ENCODE data around the gene FAM83G. TPM values are rescaled to one million over a fixed set of nuclear protein-coding genes. Genes with fewer than 3 reads are reported as not detected.

Gene FAM83G
- total and polyA plus RNA-seq, 2 donors (not counting 1 experiment from before 2014, with no cell fraction given), result 2.4 to 6.3 TPM

GRCh38 chr17:18951941-18952842, 52.4 kb downstream of the FAM83G start, which contains the start of gene SLC5A10:
SLC5A10 (plus strand) TSS chr17:18952165; CDS start chr17:18952206, 41 bp downstream.
- H3K27me3 ChIP-seq (ENCODE audit: control insufficient read depth, insufficient read depth, low read length), result peaks cover 20% of the 10 kb centered on the region
- no peak within 1 kb of the TSS for H2AFZ ChIP-seq (ENCODE audit: low read length)
- H3K79me2 ChIP-seq (ENCODE audit: control insufficient read depth, insufficient read depth, low read length), result no peaks in the 10 kb centered on the region
- H3K4me1 ChIP-seq (ENCODE audit: control insufficient read depth, extremely low read depth, insufficient read depth, low read length), result no peaks in the 10 kb centered on the region
- no peak for TF ChIP-seq EZH2 (IDR thresholded peaks at IDR 0.05; ENCODE audit: low read length, missing control alignments)
- peak; percentile 14 to 19 for TF ChIP-seq CTCF (conservative IDR thresholded peaks at IDR 0.05 in 1 of 2, IDR thresholded peaks at IDR 0.05 in 1 of 2; ENCODE audit: low read depth in 1 of 2, low read length in 2 of 2)
- H4K20me1 ChIP-seq (ENCODE audit: control insufficient read depth, extremely low read depth, insufficient read depth, low read length), result no peaks in the 10 kb centered on the region
- no peaks in the 10 kb centered on the region for H3K36me3 ChIP-seq (ENCODE audit: control insufficient read depth, insufficient read depth, low read length)
- DNase-seq (ENCODE audit: low read depth in 2 of 2), result no peak
- no peak within 1 kb of the TSS for H3K27ac ChIP-seq (ENCODE audit: insufficient read depth, low read length)
- no peak within 1 kb of the TSS for H3K4me2 ChIP-seq (ENCODE audit: extremely low read depth, insufficient read depth, low read length)
- H3K9me3 ChIP-seq (ENCODE audit: control insufficient read depth, insufficient read depth, low read depth, low read length), result no peaks in the 10 kb centered on the region
- no peak within 1 kb of the TSS for H3K4me3 ChIP-seq (replicated peaks in 1 of 4; ENCODE audit: control extremely low read depth in 1 of 4, insufficient read depth in 1 of 4, low read depth in 3 of 4, low read length in 4 of 4)
- no peak within 1 kb of the TSS for H3K9ac ChIP-seq (ENCODE audit: insufficient read depth, low read length)

- Histone ChIP-seq H3K9me3 (ENCODE audit: control insufficient read depth, insufficient read depth, low read depth, low read length) (no peaks in the 10 kb centered on the region), H4K20me1 (ENCODE audit: control insufficient read depth, extremely low read depth, insufficient read depth, low read length) (no peaks in the 10 kb centered on the region), H3K4me1 (ENCODE audit: control insufficient read depth, extremely low read depth, insufficient read depth, low read length) (no peaks in the 10 kb centered on the region), H3K27ac (ENCODE audit: insufficient read depth, low read length) (no peak overlapping the region), H2AFZ (ENCODE audit: low read length) (no peak overlapping the region), H3K36me3 (ENCODE audit: control insufficient read depth, insufficient read depth, low read length) (no peaks in the 10 kb centered on the region), H3K4me2 (ENCODE audit: extremely low read depth, insufficient read depth, low read length) (no peak overlapping the region), H3K27me3 (ENCODE audit: control insufficient read depth, insufficient read depth, low read length) (peaks cover 23% of the 10 kb centered on the region), H3K4me3 (replicated peaks in 1 of 4; ENCODE audit: control extremely low read depth in 1 of 4, insufficient read depth in 1 of 4, low read depth in 3 of 4, low read length in 4 of 4) (no peak overlapping the region), H3K9ac (ENCODE audit: insufficient read depth, low read length) (no peak overlapping the region), H3K79me2 (ENCODE audit: control insufficient read depth, insufficient read depth, low read length) (no peaks in the 10 kb centered on the region)
- TF ChIP-seq EZH2 (IDR thresholded peaks at IDR 0.05; ENCODE audit: low read length, missing control alignments) (no peak), CTCF (conservative IDR thresholded peaks at IDR 0.05 in 1 of 2, IDR thresholded peaks at IDR 0.05 in 1 of 2; ENCODE audit: low read depth in 1 of 2, low read length in 2 of 2) (no peak)
- no peak for DNase-seq (ENCODE audit: low read depth in 2 of 2)
Measured at GRCh38 chr17:18950944-18951905, 53.3 kb downstream of the FAM83G start.

GRCh38 chr17:18950346-18950745, 54.2 kb downstream of the FAM83G start:
- Histone ChIP-seq H3K4me2 (ENCODE audit: extremely low read depth, insufficient read depth, low read length) (no peak overlapping the region), H3K9ac (ENCODE audit: insufficient read depth, low read length) (no peak overlapping the region), H3K36me3 (ENCODE audit: control insufficient read depth, insufficient read depth, low read length) (no peaks in the 10 kb centered on the region), H3K27ac (ENCODE audit: insufficient read depth, low read length) (no peak overlapping the region), H4K20me1 (ENCODE audit: control insufficient read depth, extremely low read depth, insufficient read depth, low read length) (no peaks in the 10 kb centered on the region), H3K9me3 (ENCODE audit: control insufficient read depth, insufficient read depth, low read depth, low read length) (no peaks in the 10 kb centered on the region), H3K27me3 (ENCODE audit: control insufficient read depth, insufficient read depth, low read length) (peaks cover 27% of the 10 kb centered on the region), H3K79me2 (ENCODE audit: control insufficient read depth, insufficient read depth, low read length) (no peaks in the 10 kb centered on the region), H2AFZ (ENCODE audit: low read length) (no peak overlapping the region), H3K4me1 (ENCODE audit: control insufficient read depth, extremely low read depth, insufficient read depth, low read length) (no peaks in the 10 kb centered on the region), H3K4me3 (replicated peaks in 1 of 4; ENCODE audit: control extremely low read depth in 1 of 4, insufficient read depth in 1 of 4, low read depth in 3 of 4, low read length in 4 of 4) (no peak overlapping the region)
- TF ChIP-seq EZH2 (IDR thresholded peaks at IDR 0.05; ENCODE audit: low read length, missing control alignments), result no peak
- TF ChIP-seq CTCF (conservative IDR thresholded peaks at IDR 0.05 in 1 of 2, IDR thresholded peaks at IDR 0.05 in 1 of 2; ENCODE audit: low read depth in 1 of 2, low read length in 2 of 2), result no peak
- no peak for DNase-seq (ENCODE audit: low read depth in 2 of 2)

Measured in fibroblast of lung (primary cell).